Neutrophil (primary cell): ENCODE data around the gene DOK7.

Experiments used
- H3K27ac ChIP-seq: fragments of 200-600 bp; sonication (generic); 2 replicates; pipeline ENCODE4 v1.5.1; 2016; ENCODE audit warnings: mild to moderate bottlenecking, moderate library complexity
- H3K27me3 ChIP-seq: fragments of 200-600 bp; sonication (generic); 2 replicates; pipeline ENCODE4 v1.6.0; 2016; ENCODE audit warnings: mild to moderate bottlenecking
- H3K36me3 ChIP-seq: fragments of 200-600 bp; sonication (generic); 2 replicates; pipeline ENCODE4 v1.5.1; 2017
- H3K4me1 ChIP-seq, 2 experiments: fragments of 200-600 bp in 1 of 2; sonication (generic) in 1 of 2; 1 replicate in 1 of 2; 2 replicates in 1 of 2; pipeline versions ENCODE4 v1.5.1 to v1.6.1; 2013 to 2016; ENCODE audit warnings: low read depth in 1 of 2, low read length in 1 of 2, mild to moderate bottlenecking in 1 of 2, moderate library complexity in 1 of 2; ENCODE audit not compliant: control insufficient read depth in 1 of 2, insufficient read depth in 1 of 2
- H3K4me3 ChIP-seq, 2 experiments: fragments of 200-600 bp in 1 of 2; sonication (generic) in 1 of 2; 1 replicate in 1 of 2; 2 replicates in 1 of 2; pipeline ENCODE4 v1.5.1; 2013 to 2016; ENCODE audit warnings: low read depth in 1 of 2, low read length in 1 of 2, mild to moderate bottlenecking in 1 of 2, moderate library complexity in 1 of 2
- H3K9me3 ChIP-seq: fragments of 200-600 bp; sonication (generic); 2 replicates; pipeline ENCODE4 v1.5.1; 2016
- TF ChIP-seq, protein P1 (sequence below): fragments of 200-600 bp; sonication (generic); IDR thresholded peaks from 2 replicates; pipeline ENCODE4 v1.5.1; 2016; ENCODE audit warnings: antibody characterized with exemption

Gene DOK7

GRCh38 chr4:3488820-3489219, 25.7 kb downstream of the DOK7 start:
- no peak overlapping the region for H3K27ac ChIP-seq
- H3K27me3 ChIP-seq, result peaks cover 90% of the 10 kb centered on the region
- no peaks in the 10 kb centered on the region for H3K4me1 ChIP-seq
- H3K4me3 ChIP-seq, result no peak overlapping the region
- TF ChIP-seq, protein P1, sequence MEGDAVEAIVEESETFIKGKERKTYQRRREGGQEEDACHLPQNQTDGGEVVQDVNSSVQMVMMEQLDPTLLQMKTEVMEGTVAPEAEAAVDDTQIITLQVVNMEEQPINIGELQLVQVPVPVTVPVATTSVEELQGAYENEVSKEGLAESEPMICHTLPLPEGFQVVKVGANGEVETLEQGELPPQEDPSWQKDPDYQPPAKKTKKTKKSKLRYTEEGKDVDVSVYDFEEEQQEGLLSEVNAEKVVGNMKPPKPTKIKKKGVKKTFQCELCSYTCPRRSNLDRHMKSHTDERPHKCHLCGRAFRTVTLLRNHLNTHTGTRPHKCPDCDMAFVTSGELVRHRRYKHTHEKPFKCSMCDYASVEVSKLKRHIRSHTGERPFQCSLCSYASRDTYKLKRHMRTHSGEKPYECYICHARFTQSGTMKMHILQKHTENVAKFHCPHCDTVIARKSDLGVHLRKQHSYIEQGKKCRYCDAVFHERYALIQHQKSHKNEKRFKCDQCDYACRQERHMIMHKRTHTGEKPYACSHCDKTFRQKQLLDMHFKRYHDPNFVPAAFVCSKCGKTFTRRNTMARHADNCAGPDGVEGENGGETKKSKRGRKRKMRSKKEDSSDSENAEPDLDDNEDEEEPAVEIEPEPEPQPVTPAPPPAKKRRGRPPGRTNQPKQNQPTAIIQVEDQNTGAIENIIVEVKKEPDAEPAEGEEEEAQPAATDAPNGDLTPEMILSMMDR, result no peak
- no peaks in the 10 kb centered on the region for H3K9me3 ChIP-seq
- no peaks in the 10 kb centered on the region for H3K36me3 ChIP-seq

GRCh38 chr4:3489451-3489962, 26.4 kb downstream of the DOK7 start:
- H3K27ac ChIP-seq, result no peak overlapping the region
- H3K27me3 ChIP-seq, result peaks cover 90% of the 10 kb centered on the region
- no peaks in the 10 kb centered on the region for H3K9me3 ChIP-seq
- H3K4me3 ChIP-seq, result no peak overlapping the region
- no peaks in the 10 kb centered on the region for H3K4me1 ChIP-seq
- TF ChIP-seq, protein P1, result no peak
- H3K36me3 ChIP-seq, result no peaks in the 10 kb centered on the region

- no peaks in the 10 kb centered on the region for H3K9me3 ChIP-seq
- H3K27ac ChIP-seq, result no peak overlapping the region
- no peak overlapping the region for H3K4me3 ChIP-seq
- no peaks in the 10 kb centered on the region for H3K4me1 ChIP-seq
- peaks cover 81% of the 10 kb centered on the region for H3K27me3 ChIP-seq
- TF ChIP-seq, protein P1, result no peak
- H3K36me3 ChIP-seq, result no peaks in the 10 kb centered on the region
Measured at GRCh38 chr4:3491681-3492405, 28.7 kb downstream of the DOK7 start.

- Histone ChIP-seq H3K9me3 (no peaks in the 10 kb centered on the region), H3K27ac (no peak overlapping the region), H3K36me3 (no peaks in the 10 kb centered on the region), H3K4me1 (no peaks in the 10 kb centered on the region), H3K27me3 (peaks cover 69% of the 10 kb centered on the region), H3K4me3 (no peak overlapping the region)
- TF ChIP-seq, protein P1, result no peak
Measured at GRCh38 chr4:3492741-3493719, 29.9 kb downstream of the DOK7 start.

GRCh38 chr4:3493720-3494461, 30.8 kb downstream of the DOK7 start:
- Histone ChIP-seq H3K4me3 (no peak overlapping the region), H3K36me3 (peaks cover 2% of the 10 kb centered on the region), H3K27me3 (peaks cover 60% of the 10 kb centered on the region), H3K27ac (no peak overlapping the region), H3K4me1 (no peaks in the 10 kb centered on the region), H3K9me3 (no peaks in the 10 kb centered on the region)
- TF ChIP-seq, protein P1, result no peak
